Measurements from ENCODE around the gene INTS6. TPM values are rescaled to one million over a fixed set of nuclear protein-coding genes. Genes with fewer than 3 reads are reported as not detected.

INTS6 gene
- total RNA-seq, 1 donor from 2014 or later = 48.8 TPM

DNA sequence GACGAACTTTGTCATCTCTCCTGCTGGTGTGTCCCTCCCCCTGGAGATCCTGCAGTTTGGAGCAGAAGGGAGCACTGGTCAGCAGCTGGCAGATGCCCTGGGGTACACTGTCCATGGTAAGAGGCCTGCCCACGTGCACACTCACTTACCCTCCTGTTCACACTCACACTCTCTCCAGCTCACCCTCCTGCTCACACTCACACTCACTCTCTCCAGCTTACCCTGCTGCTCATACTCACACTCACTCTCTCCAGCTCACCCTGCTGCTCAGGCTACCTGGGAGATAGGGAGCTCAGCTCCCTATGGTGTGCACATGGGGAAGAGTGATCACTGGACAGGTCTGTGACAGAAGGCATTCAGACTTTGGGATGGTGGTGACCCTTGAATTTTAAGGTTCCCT is 111.6 kb downstream of the INTS6 start:
- H3K36me3 Mint-ChIP-seq (ENCODE audit: insufficient read depth) = no peaks in the 10 kb centered on the region
- no peaks in the 10 kb centered on the region for H3K9me3 Mint-ChIP-seq (ENCODE audit: low read depth)
- H3K4me1 Mint-ChIP-seq (ENCODE audit: low read depth) = peaks cover 2% of the 10 kb centered on the region
- no peak for DNase-seq (ENCODE audit: low spot score, unreplicated experiment)
- no peak overlapping the region for H3K27ac Mint-ChIP-seq
- no peaks in the 10 kb centered on the region for H3K27me3 Mint-ChIP-seq
- no peak for TF ChIP-seq CTCF (IDR thresholded peaks at IDR 0.05; ENCODE audit: unreplicated experiment)
- H3K4me3 Mint-ChIP-seq (ENCODE audit: low read depth) = no peak overlapping the region

DNA sequence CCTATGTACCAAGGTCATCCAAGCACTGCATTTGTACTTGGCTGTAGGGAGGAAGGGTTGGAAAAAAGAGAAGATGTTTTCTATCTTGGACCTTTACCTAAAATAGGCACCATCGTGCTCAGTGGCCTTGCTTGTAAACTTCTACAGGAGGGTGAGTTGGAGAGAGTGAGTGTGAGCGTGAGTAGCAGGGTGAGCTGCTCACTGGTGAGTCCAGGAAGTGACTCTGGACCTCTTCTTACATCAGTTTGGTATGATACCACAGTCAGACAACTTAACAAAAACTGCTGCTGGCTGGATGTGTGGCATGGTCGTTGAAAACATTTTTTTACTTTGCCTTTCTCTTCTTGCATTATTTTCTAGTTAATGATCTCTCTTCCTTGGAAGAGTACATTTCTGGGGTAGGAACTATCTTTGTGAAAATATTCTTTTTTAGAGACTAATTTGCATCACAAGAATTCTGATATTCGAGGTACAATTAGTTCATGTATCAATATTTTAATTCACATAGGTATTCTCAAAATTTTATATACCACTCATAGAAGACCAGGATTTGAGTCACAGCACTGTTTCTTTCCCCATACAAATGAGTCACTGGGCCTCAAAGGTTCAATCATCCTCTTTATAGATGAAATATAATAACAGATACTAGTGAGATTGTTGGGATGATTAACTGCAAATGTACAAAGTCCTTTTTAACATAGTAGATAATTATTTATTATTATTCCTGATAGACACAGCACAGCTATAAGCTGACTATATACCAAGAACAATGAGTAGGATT is 112.7 kb downstream of the INTS6 start:
- Mint-ChIP-seq H3K4me1 (ENCODE audit: low read depth) (peaks cover 2% of the 10 kb centered on the region), H3K27ac (no peak overlapping the region), H3K4me3 (ENCODE audit: low read depth) (no peak overlapping the region), H3K36me3 (ENCODE audit: insufficient read depth) (no peaks in the 10 kb centered on the region), H3K27me3 (no peaks in the 10 kb centered on the region), H3K9me3 (ENCODE audit: low read depth) (no peaks in the 10 kb centered on the region)
- no peak for DNase-seq (ENCODE audit: low spot score, unreplicated experiment)
- no peak for TF ChIP-seq CTCF (IDR thresholded peaks at IDR 0.05; ENCODE audit: unreplicated experiment)

- Mint-ChIP-seq H3K36me3 (ENCODE audit: insufficient read depth) (no peaks in the 10 kb centered on the region), H3K4me3 (ENCODE audit: low read depth) (no peak within 1 kb of the TSS), H3K27me3 (no peaks in the 10 kb centered on the region), H3K4me1 (ENCODE audit: low read depth) (peaks cover 2% of the 10 kb centered on the region), H3K9me3 (ENCODE audit: low read depth) (no peaks in the 10 kb centered on the region), H3K27ac (no peak within 1 kb of the TSS)
- TF ChIP-seq CTCF (IDR thresholded peaks at IDR 0.05; ENCODE audit: unreplicated experiment) = no peak
- no peak for DNase-seq (ENCODE audit: low spot score, unreplicated experiment)
Observed at GRCh38 chr13:51339354-51339753, 113.5 kb downstream of the INTS6 start, which contains the start of gene SERPINE3. Gene SERPINE3, plus strand, starts transcription at chr13:51339691. Its CDS starts 1,401 bp downstream, at chr13:51341092.

DNA sequence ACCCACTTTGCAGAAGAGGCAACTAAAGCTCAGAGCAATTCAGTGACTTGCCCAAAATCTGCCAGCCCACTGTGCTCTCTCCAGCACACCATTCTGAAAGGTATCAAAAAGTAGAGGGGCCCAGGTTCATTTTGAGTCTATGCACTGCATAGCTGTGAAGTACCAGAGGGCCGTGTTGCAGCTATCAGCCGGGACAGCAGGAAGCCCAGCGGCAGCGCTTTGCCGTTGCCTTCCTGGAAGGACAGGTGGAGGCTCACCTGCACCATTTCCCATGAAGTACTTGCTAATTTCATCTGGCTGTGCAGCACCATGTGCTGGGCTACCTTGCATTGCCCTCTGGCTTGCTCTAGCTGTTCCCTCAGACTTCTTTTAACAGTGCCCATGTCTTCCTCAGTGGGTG is 116.1 kb downstream of the INTS6 start:
- H3K4me1 Mint-ChIP-seq (ENCODE audit: low read depth) = no peaks in the 10 kb centered on the region
- H3K9me3 Mint-ChIP-seq (ENCODE audit: low read depth) = no peaks in the 10 kb centered on the region
- DNase-seq (ENCODE audit: low spot score, unreplicated experiment) = no peak
- H3K4me3 Mint-ChIP-seq (ENCODE audit: low read depth) = no peak overlapping the region
- no peak for TF ChIP-seq CTCF (IDR thresholded peaks at IDR 0.05; ENCODE audit: unreplicated experiment)
- no peaks in the 10 kb centered on the region for H3K27me3 Mint-ChIP-seq
- no peaks in the 10 kb centered on the region for H3K36me3 Mint-ChIP-seq (ENCODE audit: insufficient read depth)
- no peak overlapping the region for H3K27ac Mint-ChIP-seq

- TF ChIP-seq CTCF (IDR thresholded peaks at IDR 0.05; ENCODE audit: unreplicated experiment) = no peak
- Mint-ChIP-seq H3K27me3 (no peaks in the 10 kb centered on the region), H3K27ac (no peak overlapping the region), H3K36me3 (ENCODE audit: insufficient read depth) (no peaks in the 10 kb centered on the region), H3K4me3 (ENCODE audit: low read depth) (no peak overlapping the region), H3K9me3 (ENCODE audit: low read depth) (no peaks in the 10 kb centered on the region), H3K4me1 (ENCODE audit: low read depth) (no peaks in the 10 kb centered on the region)
- DNase-seq (ENCODE audit: low spot score, unreplicated experiment) = no peak
Observed at GRCh38 chr13:51333826-51334225, 119.0 kb downstream of the INTS6 start.
